ENCODE measurements around the gene NT5DC1. TPM values are rescaled to one million over a fixed set of nuclear protein-coding genes. Genes with fewer than 3 reads are reported as not detected.

Gene NT5DC1
- total and polyA plus RNA-seq, 10 of the 15 experiments (the other 5 are each of a cell fraction or from before 2014, with no cell fraction given), result 40.8 to 140 (median 66.8) TPM

DNA sequence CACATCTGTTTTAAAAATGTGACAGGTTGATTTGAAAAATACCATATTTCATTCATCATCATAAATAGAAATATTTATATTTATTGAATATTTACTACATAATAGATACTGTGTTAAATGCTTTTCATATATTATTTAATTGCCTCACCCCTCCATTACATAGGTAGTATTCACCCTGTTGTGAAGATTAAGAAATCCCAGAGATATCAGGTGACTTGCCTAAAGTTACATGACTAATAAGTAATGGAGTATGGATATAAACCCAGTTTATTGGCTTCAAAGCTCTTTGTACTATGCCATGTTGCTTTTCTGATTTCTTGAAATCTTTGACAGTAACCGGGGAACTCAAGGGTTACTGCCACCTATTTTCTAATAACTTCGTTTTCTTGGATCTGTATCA is 189.2 kb downstream of the NT5DC1 start:
- Histone ChIP-seq H3K9me3 (replicated peaks; ENCODE audit: control insufficient read depth, insufficient read depth, low read length) (no peaks in the 10 kb centered on the region), H3K27me3 (replicated peaks in 1 of 2; ENCODE audit: control insufficient read depth in 2 of 2, insufficient read depth in 2 of 2, low read length in 1 of 2) (no peaks in the 10 kb centered on the region), H3K36me3 (ENCODE audit: control insufficient read depth in 2 of 2, insufficient read depth in 2 of 2, low read length in 1 of 2) (no peaks in the 10 kb centered on the region), H2AFZ (ENCODE audit: control insufficient read depth, low read depth, low read length) (no peak overlapping the region), H4K20me1 (ENCODE audit: control insufficient read depth, insufficient read depth) (no peaks in the 10 kb centered on the region), H3K4me2 (ENCODE audit: control insufficient read depth, insufficient read depth) (no peak overlapping the region), H3K27ac (ENCODE audit: control insufficient read depth, insufficient read depth) (no peak overlapping the region), H3K9ac (ENCODE audit: control insufficient read depth, insufficient read depth, low read length) (no peak overlapping the region), H3K79me2 (ENCODE audit: control insufficient read depth, insufficient read depth, low read length) (no peaks in the 10 kb centered on the region), H3K4me3 (no peak overlapping the region), H3K4me1 (ENCODE audit: control insufficient read depth, insufficient read depth, low read length) (peaks cover 3% of the 10 kb centered on the region; the same call in 1 of the 2 replicates)
- FAIRE-seq (no peak), DNase-seq (ENCODE audit: low read depth, low spot score) (no peak), ATAC-seq (no peak)
- TF ChIP-seq SREBF2 (IDR thresholded peaks at IDR 0.05; ENCODE audit: low read length) (no peak), RAD51 (IDR thresholded peaks at IDR 0.05) (no peak), WRNIP1 (IDR thresholded peaks at IDR 0.05; ENCODE audit: borderline replicate concordance, low read depth, low read length) (no peak), POLR2A (IDR thresholded peaks at IDR 0.05; ENCODE audit: low read depth, low read length) (no peak), SMC3 (IDR thresholded peaks at IDR 0.05; ENCODE audit: borderline replicate concordance, low read length) (no peak)
- ChIA-PET CTCF (interaction anchor here (0.9 to 4.1 kb wide), 16 partner anchors 22 to 375 kb away, joined by 3 to 96 read pairs (median 5); no protein-coding TSS in a partner anchor), POLR2A (no interaction called here), RAD21 (ENCODE audit: unreplicated experiment) (interaction anchor here (1.0 to 4.4 kb wide), 6 partner anchors 10 to 271 kb away, joined by 4 to 54 read pairs (median 12); partner anchors contain the start of gene TSPYL1), SMC1A (ENCODE audit: uncharacterized antibody, unreplicated experiment) (interaction anchor here (0.8 to 7.4 kb wide), 16 partner anchors 72 to 279 kb away, joined by 3 to 39 read pairs (median 4); no protein-coding TSS in a partner anchor)
- in situ Hi-C loops (cut with MboI) (no loop called here), intact Hi-C loops (cut with micrococcal nuclease; ENCODE audit: unreplicated experiment) (loop anchor here (5.0 kb wide), 2 partner anchors 82 to 117 kb away; partner anchors contain the start of gene DSE)
- no TSS peak for BruUV-seq (replicated peaks)
- WGBS (ENCODE audit: insufficient coverage, insufficient replicate concordance, low lambda C conversion rate, missing lambda C conversion rate), result 97% methylated on average over 2 of the region's 2 CpGs

DNA sequence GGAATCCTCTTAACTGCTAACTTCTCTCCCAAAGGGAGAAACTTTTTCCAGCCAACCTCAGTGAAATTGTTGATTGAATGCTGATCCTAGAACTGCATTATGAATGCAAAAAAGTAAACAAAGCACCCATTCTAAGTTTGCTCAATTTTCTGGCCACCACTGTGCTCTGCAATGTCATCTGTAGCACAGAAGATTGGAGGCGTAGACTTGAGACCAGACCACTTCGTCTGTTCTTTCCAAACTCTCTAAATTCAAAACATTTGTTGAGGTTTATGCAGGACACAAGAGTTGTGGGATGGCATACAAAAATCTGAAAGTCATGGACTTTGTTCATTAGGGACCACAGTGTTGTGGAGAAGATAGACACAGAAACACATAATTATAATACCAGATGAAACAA is 190.1 kb downstream of the NT5DC1 start:
- H3K9ac ChIP-seq (ENCODE audit: control insufficient read depth, insufficient read depth, low read length), result no peak overlapping the region
- SMC1A ChIA-PET (ENCODE audit: uncharacterized antibody, unreplicated experiment), result interaction anchor here (0.8 to 7.4 kb wide), 8 partner anchors 25 to 271 kb away, joined by 3 to 39 read pairs (median 4); no protein-coding TSS in a partner anchor
- no peak overlapping the region for H2AFZ ChIP-seq (ENCODE audit: control insufficient read depth, low read depth, low read length)
- intact Hi-C loops (cut with micrococcal nuclease; ENCODE audit: unreplicated experiment), result no loop called here
- no peaks in the 10 kb centered on the region for H3K9me3 ChIP-seq (replicated peaks; ENCODE audit: control insufficient read depth, insufficient read depth, low read length)
- H4K20me1 ChIP-seq (ENCODE audit: control insufficient read depth, insufficient read depth), result no peaks in the 10 kb centered on the region
- FAIRE-seq (no peak), ATAC-seq (no peak), DNase-seq (ENCODE audit: low read depth, low spot score) (no peak)
- no peak overlapping the region for H3K4me2 ChIP-seq (ENCODE audit: control insufficient read depth, insufficient read depth)
- CTCF ChIA-PET, result interaction anchor here (0.9 to 4.1 kb wide), 6 partner anchors 23 to 269 kb away, joined by 4 to 96 read pairs (median 42); no protein-coding TSS in a partner anchor
- H3K4me1 ChIP-seq (ENCODE audit: control insufficient read depth, insufficient read depth, low read length), result peaks cover 3% of the 10 kb centered on the region; the same call in 1 of the 2 replicates
- RAD21 ChIA-PET (ENCODE audit: unreplicated experiment), result interaction anchor here (1.3 to 4.4 kb wide), 2 partner anchors 157 to 244 kb away, joined by 4 to 54 read pairs; no protein-coding TSS in a partner anchor
- H3K4me3 ChIP-seq, result no peak overlapping the region
- no peaks in the 10 kb centered on the region for H3K36me3 ChIP-seq (ENCODE audit: control insufficient read depth in 2 of 2, insufficient read depth in 2 of 2, low read length in 1 of 2)
- no TSS peak for BruUV-seq (replicated peaks)
- H3K27me3 ChIP-seq (replicated peaks in 1 of 2; ENCODE audit: control insufficient read depth in 2 of 2, insufficient read depth in 2 of 2, low read length in 1 of 2), result no peaks in the 10 kb centered on the region
- in situ Hi-C loops (cut with MboI), result no loop called here
- H3K79me2 ChIP-seq (ENCODE audit: control insufficient read depth, insufficient read depth, low read length), result no peaks in the 10 kb centered on the region
- POLR2A ChIA-PET, result no interaction called here
- no peak overlapping the region for H3K27ac ChIP-seq (ENCODE audit: control insufficient read depth, insufficient read depth)
- 93% methylated on average over 2 of the region's 2 CpGs for WGBS (ENCODE audit: insufficient coverage, insufficient replicate concordance, low lambda C conversion rate, missing lambda C conversion rate)
- TF ChIP-seq TAF1 (IDR thresholded peaks at IDR 0.05; ENCODE audit: borderline replicate concordance, low read depth, low read length) (no peak), RUNX3 (IDR thresholded peaks at IDR 0.05; ENCODE audit: low read length) (no peak), NR2C1 (IDR thresholded peaks at IDR 0.05) (no peak), TCF12 (IDR thresholded peaks at IDR 0.05; ENCODE audit: low read depth, low read length) (no peak), TARDBP (IDR thresholded peaks at IDR 0.05; ENCODE audit: borderline replicate concordance) (no peak), SUPT20H (IDR thresholded peaks at IDR 0.05; ENCODE audit: borderline replicate concordance, control insufficient read depth, low read depth, low read length) (no peak)
- TF ChIP-seq, protein P1, sequence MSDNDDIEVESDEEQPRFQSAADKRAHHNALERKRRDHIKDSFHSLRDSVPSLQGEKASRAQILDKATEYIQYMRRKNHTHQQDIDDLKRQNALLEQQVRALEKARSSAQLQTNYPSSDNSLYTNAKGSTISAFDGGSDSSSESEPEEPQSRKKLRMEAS (IDR thresholded peaks at IDR 0.05; ENCODE audit: low read depth, low read length), result no peak
- TF ChIP-seq, protein P2, sequence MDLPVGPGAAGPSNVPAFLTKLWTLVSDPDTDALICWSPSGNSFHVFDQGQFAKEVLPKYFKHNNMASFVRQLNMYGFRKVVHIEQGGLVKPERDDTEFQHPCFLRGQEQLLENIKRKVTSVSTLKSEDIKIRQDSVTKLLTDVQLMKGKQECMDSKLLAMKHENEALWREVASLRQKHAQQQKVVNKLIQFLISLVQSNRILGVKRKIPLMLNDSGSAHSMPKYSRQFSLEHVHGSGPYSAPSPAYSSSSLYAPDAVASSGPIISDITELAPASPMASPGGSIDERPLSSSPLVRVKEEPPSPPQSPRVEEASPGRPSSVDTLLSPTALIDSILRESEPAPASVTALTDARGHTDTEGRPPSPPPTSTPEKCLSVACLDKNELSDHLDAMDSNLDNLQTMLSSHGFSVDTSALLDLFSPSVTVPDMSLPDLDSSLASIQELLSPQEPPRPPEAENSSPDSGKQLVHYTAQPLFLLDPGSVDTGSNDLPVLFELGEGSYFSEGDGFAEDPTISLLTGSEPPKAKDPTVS (IDR thresholded peaks at IDR 0.05; ENCODE audit: low read depth, low read length), result no peak
- TF ChIP-seq, protein P3, sequence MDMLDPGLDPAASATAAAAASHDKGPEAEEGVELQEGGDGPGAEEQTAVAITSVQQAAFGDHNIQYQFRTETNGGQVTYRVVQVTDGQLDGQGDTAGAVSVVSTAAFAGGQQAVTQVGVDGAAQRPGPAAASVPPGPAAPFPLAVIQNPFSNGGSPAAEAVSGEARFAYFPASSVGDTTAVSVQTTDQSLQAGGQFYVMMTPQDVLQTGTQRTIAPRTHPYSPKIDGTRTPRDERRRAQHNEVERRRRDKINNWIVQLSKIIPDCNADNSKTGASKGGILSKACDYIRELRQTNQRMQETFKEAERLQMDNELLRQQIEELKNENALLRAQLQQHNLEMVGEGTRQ (IDR thresholded peaks at IDR 0.05; ENCODE audit: borderline replicate concordance, low read depth, low read length), result no peak
- TF ChIP-seq, protein P4, sequence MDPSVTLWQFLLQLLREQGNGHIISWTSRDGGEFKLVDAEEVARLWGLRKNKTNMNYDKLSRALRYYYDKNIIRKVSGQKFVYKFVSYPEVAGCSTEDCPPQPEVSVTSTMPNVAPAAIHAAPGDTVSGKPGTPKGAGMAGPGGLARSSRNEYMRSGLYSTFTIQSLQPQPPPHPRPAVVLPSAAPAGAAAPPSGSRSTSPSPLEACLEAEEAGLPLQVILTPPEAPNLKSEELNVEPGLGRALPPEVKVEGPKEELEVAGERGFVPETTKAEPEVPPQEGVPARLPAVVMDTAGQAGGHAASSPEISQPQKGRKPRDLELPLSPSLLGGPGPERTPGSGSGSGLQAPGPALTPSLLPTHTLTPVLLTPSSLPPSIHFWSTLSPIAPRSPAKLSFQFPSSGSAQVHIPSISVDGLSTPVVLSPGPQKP (IDR thresholded peaks at IDR 0.05; ENCODE audit: low read depth, low read length), result no peak

Data from GM12878 (cell line).